ENCODE data around the gene NDRG2. TPM values are rescaled to one million over a fixed set of nuclear protein-coding genes. Genes with fewer than 3 reads are reported as not detected.

NDRG2 gene
- total RNA-seq, 1 donor from 2014 or later = 2.6 TPM

DNA sequence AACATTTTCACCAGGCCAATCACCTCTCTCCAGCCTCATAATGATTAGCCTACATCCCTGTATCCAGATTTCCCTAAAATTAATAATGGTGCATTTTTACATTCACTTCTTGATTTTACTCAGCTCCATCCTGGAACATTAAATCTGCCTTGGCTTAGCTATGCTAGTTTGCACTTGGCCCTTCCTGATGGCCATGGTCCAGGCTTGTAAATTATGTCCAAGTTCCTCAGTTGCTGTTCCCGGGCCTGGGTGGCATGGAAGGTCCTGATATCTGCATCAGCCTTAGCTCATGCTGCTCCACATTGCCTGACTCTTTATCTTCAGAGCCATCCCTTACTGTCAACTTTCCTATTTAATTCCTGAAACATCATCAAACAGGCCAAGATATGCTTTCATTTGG, 46.2 kb downstream of the NDRG2 start:
- DNase-seq (ENCODE audit: extremely low read depth, low read depth, low spot score) = no peak

- no peak for DNase-seq (ENCODE audit: extremely low read depth, low read depth, low spot score)
These were observed 48.6 kb downstream of the NDRG2 start for GRCh38 chr14:20976291-20976690.

DNA sequence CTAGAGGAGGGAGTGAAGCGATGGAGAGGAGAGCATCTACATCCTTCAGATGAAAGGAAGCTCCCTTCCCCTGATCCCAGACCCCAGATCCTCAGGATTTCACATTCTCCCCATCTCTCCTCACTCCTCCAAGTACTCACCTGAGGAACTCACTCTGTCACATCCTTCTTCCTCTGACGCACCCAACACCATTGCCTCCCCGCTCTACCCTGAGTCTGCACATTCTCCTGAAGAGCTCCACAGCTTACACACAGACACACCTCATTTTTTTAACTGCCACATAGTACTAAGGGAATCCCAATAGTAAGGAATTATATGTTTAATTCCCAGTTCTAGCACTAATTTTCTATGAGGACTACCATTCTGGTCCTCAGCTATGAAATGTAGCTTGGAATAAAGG, 51.4 kb downstream of the NDRG2 start:
- DNase-seq (ENCODE audit: extremely low read depth, low read depth, low spot score) = no peak

GRCh38 chr14:20971705-20972021, 53.2 kb downstream of the NDRG2 start:
- DNase-seq (ENCODE audit: extremely low read depth, low read depth, low spot score) = no peak

GRCh38 chr14:20970983-20971704, 53.7 kb downstream of the NDRG2 start:
- no peak for DNase-seq (ENCODE audit: extremely low read depth, low read depth, low spot score)

DNA sequence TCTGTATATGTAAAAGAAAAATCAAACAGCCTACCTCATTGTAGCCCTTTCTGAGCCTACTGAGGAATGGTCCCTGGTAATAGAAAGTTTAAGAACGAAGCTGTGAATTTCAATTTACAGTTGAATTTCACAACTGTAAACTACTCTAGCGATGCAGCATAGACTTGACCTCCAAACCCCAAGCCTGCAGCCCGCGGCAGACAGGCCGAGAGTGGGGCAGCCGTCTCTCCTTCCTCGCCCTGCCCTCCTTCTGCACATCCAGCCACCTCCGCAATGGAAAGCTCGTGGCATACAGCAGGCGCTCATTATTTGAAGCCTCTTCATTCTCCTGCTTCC, 54.2 kb downstream of the NDRG2 start:
- DNase-seq (ENCODE audit: extremely low read depth, low read depth, low spot score) = no peak

- DNase-seq (ENCODE audit: extremely low read depth, low read depth, low spot score) = no peak
These were observed 55.5 kb downstream of the NDRG2 start for GRCh38 chr14:20969336-20969735.

Other genes starting within 250 kb of the NDRG2 start
- gene RNASE6, start 243.8 kb downstream of the NDRG2 start, total RNA-seq = 0.29 and 0.34 TPM in 2 replicates
- 215 and 387 TPM in 2 replicates for gene RNASE1, start 222.2 kb downstream of the NDRG2 start, total RNA-seq
- not detected in 2 replicates for gene RNASE3, start 133.7 kb downstream of the NDRG2 start, total RNA-seq
- gene RNASE2, start 69.6 kb downstream of the NDRG2 start, total RNA-seq = not detected in 2 replicates
- 47.3 and 62.2 TPM in 2 replicates for gene METTL17, start 35.1 kb downstream of the NDRG2 start, total RNA-seq
- not detected in 2 replicates for gene SLC39A2, start 25.8 kb downstream of the NDRG2 start, total RNA-seq
- gene TPPP2, start 5.2 kb upstream of the NDRG2 start, total RNA-seq = not detected in 2 replicates
- not detected in 2 replicates for gene RNASE13, start 9.7 kb upstream of the NDRG2 start, total RNA-seq
- not detected in 2 replicates for gene RNASE7, start 17.3 kb upstream of the NDRG2 start, total RNA-seq
- not detected in 2 replicates for gene RNASE8, start 32.8 kb upstream of the NDRG2 start, total RNA-seq
- gene ARHGEF40, start 45.2 kb upstream of the NDRG2 start, total RNA-seq = 20.4 and 22.0 TPM in 2 replicates
- 20.9 and 39.1 TPM in 2 replicates for gene ZNF219, start 73.6 kb upstream of the NDRG2 start, total RNA-seq
- 0.19 TPM in 1 of 2 replicates, not detected in the other for gene TMEM253, start 76.0 kb upstream of the NDRG2 start, total RNA-seq
- not detected in 2 replicates for gene OR5AU1, start 131.0 kb upstream of the NDRG2 start, total RNA-seq
- 537 and 719 TPM in 2 replicates for gene HNRNPC, start 244.4 kb upstream of the NDRG2 start, total RNA-seq

All from glomerular endothelial cell (primary cell).